MM.1S (cell line): ENCODE measurements around the gene MOB3B.

ENCODE experiments used
- DNase-seq: peaks from one replicate; pipeline ENCODE4 v3.0.0-alpha.2; 2015
- H2AFZ ChIP-seq: fragments of 300-600 bp; sonication (generic); 2 replicates; pipeline ENCODE4 v1.6.0; 2016; ENCODE audit warnings: antibody characterized with exemption, low read length
- H3F3A ChIP-seq: fragments of 300-600 bp; sonication (generic); 2 replicates; pipeline ENCODE4 v1.6.1; 2016; ENCODE audit warnings: mild to moderate bottlenecking, antibody characterized with exemption, low read length, moderate library complexity, mixed read lengths; ENCODE audit not compliant: insufficient read depth
- H3K27ac ChIP-seq: fragments of 300-600 bp; sonication (generic); 2 replicates; pipeline ENCODE4 v1.5.1; 2016; ENCODE audit warnings: mild to moderate bottlenecking, low read length
- H3K27me3 ChIP-seq: fragments of 300-600 bp; sonication (generic); replicated peaks from 2 replicates; pipeline ENCODE4 v1.6.0; 2016; ENCODE audit warnings: low read length; ENCODE audit not compliant: insufficient read depth
- H3K36me3 ChIP-seq: fragments of 300-600 bp; sonication (generic); replicated peaks from 2 replicates; pipeline ENCODE4 v1.6.1; 2016; ENCODE audit warnings: mild to moderate bottlenecking, low read length, mixed read lengths; ENCODE audit not compliant: insufficient read depth
- H3K4me1 ChIP-seq: fragments of 300-600 bp; sonication (generic); 2 replicates; pipeline ENCODE4 v1.6.1; 2016; ENCODE audit warnings: low read length, mixed read lengths
- H3K4me2 ChIP-seq: fragments of 300-600 bp; sonication (generic); 2 replicates; pipeline ENCODE4 v1.6.0; 2016; ENCODE audit warnings: low read depth, low read length
- H3K4me3 ChIP-seq: fragments of 300-600 bp; sonication (generic); 2 replicates; pipeline ENCODE4 v1.5.1; 2016; ENCODE audit warnings: low read length, mixed read lengths
- H3K79me2 ChIP-seq: fragments of 300-600 bp; sonication (generic); 2 replicates; pipeline ENCODE4 v1.6.1; 2016; ENCODE audit warnings: mixed run types, low read length, mixed read lengths
- H3K9ac ChIP-seq: fragments of 300-600 bp; sonication (generic); 2 replicates; pipeline ENCODE4 v1.6.1; 2016; ENCODE audit warnings: low read length, mixed read lengths
- H3K9me2 ChIP-seq: fragments of 300-600 bp; sonication (generic); replicated peaks from 2 replicates; pipeline ENCODE4 v1.6.1; 2016; ENCODE audit warnings: mild to moderate bottlenecking, low read length, mixed read lengths; ENCODE audit not compliant: insufficient read depth
- H3K9me3 ChIP-seq: fragments of 300-600 bp; sonication (generic); replicated peaks from 2 replicates; pipeline ENCODE4 v1.6.1; 2016; ENCODE audit warnings: mild to moderate bottlenecking, low read length, mixed read lengths; ENCODE audit not compliant: insufficient read depth
- H4K20me1 ChIP-seq: fragments of 300-600 bp; sonication (generic); 2 replicates; pipeline ENCODE4 v1.6.1; 2016; ENCODE audit warnings: mild to moderate bottlenecking, low read length, moderate library complexity, mixed read lengths; ENCODE audit not compliant: insufficient read depth
- CTCF ChIP-seq: fragments of 300-600 bp; sonication (generic); IDR thresholded peaks from 2 replicates; pipeline ENCODE4 v1.5.1; 2016; ENCODE audit warnings: antibody characterized with exemption, low read length, mixed read lengths
- EZH2 ChIP-seq: fragments of 300-600 bp; sonication (generic); optimal IDR thresholded peaks from 2 replicates; pipeline ENCODE3; 2017; ENCODE audit warnings: low read depth, mild to moderate bottlenecking, antibody characterized with exemption, low read length, mixed read lengths
- EZH2phosphoT487 ChIP-seq: fragments of 300-600 bp; sonication (generic); IDR thresholded peaks from 2 replicates; pipeline ENCODE4 v1.6.1; 2018; ENCODE audit warnings: antibody characterized with exemption, low read length

The MOB3B gene

DNA sequence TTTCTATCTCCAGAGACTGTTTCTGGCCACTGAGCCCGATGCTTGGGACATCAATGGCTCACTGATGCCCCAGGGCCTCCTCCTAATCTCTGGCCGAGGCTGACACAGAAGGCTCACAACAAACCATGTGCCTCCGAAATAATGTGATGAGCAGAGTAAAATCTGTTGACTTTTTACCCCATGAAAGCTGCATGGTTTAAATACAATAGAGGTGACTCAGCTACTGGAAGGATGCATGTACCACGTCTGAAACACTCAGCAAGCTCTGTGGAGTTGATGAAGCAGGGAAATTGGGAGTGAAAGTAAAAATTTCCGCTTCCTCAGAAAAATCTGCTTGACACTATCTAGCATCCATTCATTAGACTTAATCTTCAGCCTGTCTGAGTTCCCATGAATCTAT lies 121.6 kb downstream of the MOB3B start:
- no peak for DNase-seq
- Histone ChIP-seq H2AFZ (no peak overlapping the region), H3K4me2 (no peak overlapping the region), H3K4me3 (no peak overlapping the region), H3K4me1 (no peaks in the 10 kb centered on the region), H3F3A (no peaks in the 10 kb centered on the region), H3K9me3 (no peaks in the 10 kb centered on the region), H3K27me3 (no peaks in the 10 kb centered on the region), H3K9ac (no peak overlapping the region), H3K27ac (no peak overlapping the region), H3K9me2 (no peaks in the 10 kb centered on the region), H3K36me3 (no peaks in the 10 kb centered on the region), H4K20me1 (no peaks in the 10 kb centered on the region), H3K79me2 (no peaks in the 10 kb centered on the region)
- no peak for TF ChIP-seq CTCF
- TF ChIP-seq EZH2phosphoT487: no peak
- TF ChIP-seq EZH2: no peak

GRCh38 chr9:27407491-27407890 lies 122.1 kb downstream of the MOB3B start:
- H3K27ac ChIP-seq: no peak overlapping the region
- H2AFZ ChIP-seq: no peak overlapping the region
- no peaks in the 10 kb centered on the region for H3K79me2 ChIP-seq
- no peaks in the 10 kb centered on the region for H4K20me1 ChIP-seq
- H3K9me2 ChIP-seq: no peaks in the 10 kb centered on the region
- no peaks in the 10 kb centered on the region for H3K9me3 ChIP-seq
- no peaks in the 10 kb centered on the region for H3K4me1 ChIP-seq
- H3K36me3 ChIP-seq: no peaks in the 10 kb centered on the region
- TF ChIP-seq EZH2phosphoT487 (no peak), CTCF (no peak), EZH2 (no peak)
- no peaks in the 10 kb centered on the region for H3F3A ChIP-seq
- no peak overlapping the region for H3K9ac ChIP-seq
- no peaks in the 10 kb centered on the region for H3K27me3 ChIP-seq
- no peak overlapping the region for H3K4me3 ChIP-seq
- DNase-seq: no peak
- H3K4me2 ChIP-seq: no peak overlapping the region

DNA sequence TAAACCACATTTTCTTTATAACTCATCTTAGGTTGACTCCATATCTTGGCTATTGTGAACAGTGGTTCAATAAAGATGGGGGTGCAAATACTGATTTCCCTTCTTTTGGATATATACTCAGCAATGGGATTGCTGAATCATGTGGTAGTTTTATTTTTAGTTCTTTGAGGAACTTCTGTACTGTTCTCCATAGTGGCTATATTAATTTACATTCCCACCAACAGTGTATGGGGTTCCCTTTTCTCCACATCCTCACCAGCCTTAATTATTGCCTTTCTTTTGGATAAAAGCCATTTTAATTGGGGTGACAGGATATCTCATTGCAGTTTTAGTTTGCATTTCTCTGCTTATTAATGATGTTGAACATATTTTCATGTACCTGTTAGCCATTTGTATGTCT lies 125.0 kb downstream of the MOB3B start:
- no peaks in the 10 kb centered on the region for H3K27me3 ChIP-seq
- DNase-seq: no peak
- H3F3A ChIP-seq: no peaks in the 10 kb centered on the region
- no peak overlapping the region for H3K27ac ChIP-seq
- H3K9me3 ChIP-seq: no peaks in the 10 kb centered on the region
- H4K20me1 ChIP-seq: no peaks in the 10 kb centered on the region
- no peaks in the 10 kb centered on the region for H3K4me1 ChIP-seq
- no peak overlapping the region for H3K4me3 ChIP-seq
- TF ChIP-seq EZH2phosphoT487 (no peak), EZH2 (no peak), CTCF (no peak)
- no peaks in the 10 kb centered on the region for H3K36me3 ChIP-seq
- H3K79me2 ChIP-seq: no peaks in the 10 kb centered on the region
- no peak overlapping the region for H3K4me2 ChIP-seq
- H3K9ac ChIP-seq: no peak overlapping the region
- no peak overlapping the region for H2AFZ ChIP-seq
- no peaks in the 10 kb centered on the region for H3K9me2 ChIP-seq
